ENCODE measurements around the gene ZC3H14.

ZC3H14 gene

GRCh38 chr14:88588081-88588480 lies 25.2 kb downstream of the ZC3H14 start:
- no peak overlapping the region for H3K27ac ChIP-seq (ENCODE audit: low read length)
- H3K9me3 ChIP-seq (ENCODE audit: control insufficient read depth in 2 of 2, low read length in 2 of 2): no peaks in the 10 kb centered on the region
- H3K4me1 ChIP-seq (ENCODE audit: control insufficient read depth, insufficient read depth, low read length): no peaks in the 10 kb centered on the region
- H3K36me3 ChIP-seq (ENCODE audit: control insufficient read depth in 2 of 2, insufficient read depth in 2 of 2, low read length in 2 of 2): peaks cover 12 to 17% of the 10 kb centered on the region in 2 donors
- no peak overlapping the region for H3K4me3 ChIP-seq (ENCODE audit: low read length in 2 of 2)
- no peak overlapping the region for H3K9ac ChIP-seq (ENCODE audit: low read length in 2 of 2)
- H3K27me3 ChIP-seq (ENCODE audit: control insufficient read depth in 1 of 2, insufficient read depth in 2 of 2, low read length in 2 of 2): no peaks in the 10 kb centered on the region

GRCh38 chr14:88590173-88590572 lies 27.3 kb downstream of the ZC3H14 start:
- H3K9ac ChIP-seq (ENCODE audit: low read length in 2 of 2): no peak overlapping the region
- H3K4me3 ChIP-seq (ENCODE audit: low read length in 2 of 2): no peak overlapping the region
- H3K27ac ChIP-seq (ENCODE audit: low read length): no peak overlapping the region
- no peaks in the 10 kb centered on the region for H3K4me1 ChIP-seq (ENCODE audit: control insufficient read depth, insufficient read depth, low read length)
- H3K27me3 ChIP-seq (ENCODE audit: control insufficient read depth in 1 of 2, insufficient read depth in 2 of 2, low read length in 2 of 2): no peaks in the 10 kb centered on the region
- H3K36me3 ChIP-seq (ENCODE audit: control insufficient read depth in 2 of 2, insufficient read depth in 2 of 2, low read length in 2 of 2): peaks cover 11 to 21% of the 10 kb centered on the region in 2 donors
- H3K9me3 ChIP-seq (ENCODE audit: control insufficient read depth in 2 of 2, low read length in 2 of 2): no peaks in the 10 kb centered on the region

GRCh38 chr14:88592031-88592430 lies 29.2 kb downstream of the ZC3H14 start:
- Histone ChIP-seq H3K27me3 (ENCODE audit: control insufficient read depth in 1 of 2, insufficient read depth in 2 of 2, low read length in 2 of 2) (no peaks in the 10 kb centered on the region), H3K4me3 (ENCODE audit: low read length in 2 of 2) (no peak overlapping the region), H3K9me3 (ENCODE audit: control insufficient read depth in 2 of 2, low read length in 2 of 2) (no peaks in the 10 kb centered on the region), H3K9ac (ENCODE audit: low read length in 2 of 2) (no peak overlapping the region), H3K4me1 (ENCODE audit: control insufficient read depth, insufficient read depth, low read length) (no peaks in the 10 kb centered on the region), H3K27ac (ENCODE audit: low read length) (no peak overlapping the region), H3K36me3 (ENCODE audit: control insufficient read depth in 2 of 2, insufficient read depth in 2 of 2, low read length in 2 of 2) (peaks cover 18 to 29% of the 10 kb centered on the region in 2 donors)

DNA sequence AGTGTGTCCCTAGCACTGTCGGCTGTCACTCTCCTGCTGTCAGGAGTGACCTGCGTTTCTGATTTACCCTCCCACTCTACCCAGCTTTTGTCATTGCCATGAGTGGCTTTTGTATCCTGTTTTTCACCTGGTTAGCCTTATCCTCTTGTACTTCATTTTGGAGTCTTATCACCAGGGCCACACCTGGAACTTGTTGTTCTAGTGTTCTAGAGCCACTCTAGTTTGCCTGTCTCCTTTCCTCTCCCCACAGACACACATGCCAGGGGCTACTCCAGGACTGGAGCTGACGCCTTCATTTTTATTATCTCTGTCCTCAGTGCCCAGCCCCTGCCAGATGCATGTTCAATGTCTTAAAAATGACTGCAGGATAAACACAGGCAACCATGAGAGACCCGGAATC lies 34.2 kb downstream of the ZC3H14 start:
- H3K4me1 ChIP-seq (ENCODE audit: control insufficient read depth, insufficient read depth, low read length): no peaks in the 10 kb centered on the region
- H3K27ac ChIP-seq (ENCODE audit: low read length): no peak overlapping the region
- H3K36me3 ChIP-seq (ENCODE audit: control insufficient read depth in 2 of 2, insufficient read depth in 2 of 2, low read length in 2 of 2): peaks cover 49 to 55% of the 10 kb centered on the region in 2 donors
- no peak overlapping the region for H3K4me3 ChIP-seq (ENCODE audit: low read length in 2 of 2)
- no peak overlapping the region for H3K9ac ChIP-seq (ENCODE audit: low read length in 2 of 2)
- no peaks in the 10 kb centered on the region for H3K27me3 ChIP-seq (ENCODE audit: control insufficient read depth in 1 of 2, insufficient read depth in 2 of 2, low read length in 2 of 2)
- H3K9me3 ChIP-seq (ENCODE audit: control insufficient read depth in 2 of 2, low read length in 2 of 2): no peaks in the 10 kb centered on the region

- Histone ChIP-seq H3K27ac (ENCODE audit: low read length) (no peak overlapping the region), H3K4me3 (ENCODE audit: low read length in 2 of 2) (no peak overlapping the region), H3K9me3 (ENCODE audit: control insufficient read depth in 2 of 2, low read length in 2 of 2) (no peaks in the 10 kb centered on the region), H3K9ac (ENCODE audit: low read length in 2 of 2) (no peak overlapping the region), H3K4me1 (ENCODE audit: control insufficient read depth, insufficient read depth, low read length) (no peaks in the 10 kb centered on the region), H3K27me3 (ENCODE audit: control insufficient read depth in 1 of 2, insufficient read depth in 2 of 2, low read length in 2 of 2) (no peaks in the 10 kb centered on the region), H3K36me3 (ENCODE audit: control insufficient read depth in 2 of 2, insufficient read depth in 2 of 2, low read length in 2 of 2) (peaks cover 53 to 60% of the 10 kb centered on the region in 2 donors)
Measured at GRCh38 chr14:88597601-88598000, 34.8 kb downstream of the ZC3H14 start.

GRCh38 chr14:88598097-88598675 lies 35.3 kb downstream of the ZC3H14 start:
- no peaks in the 10 kb centered on the region for H3K4me1 ChIP-seq (ENCODE audit: control insufficient read depth, insufficient read depth, low read length)
- no peak overlapping the region for H3K4me3 ChIP-seq (ENCODE audit: low read length in 2 of 2)
- H3K9me3 ChIP-seq (ENCODE audit: control insufficient read depth in 2 of 2, low read length in 2 of 2): no peaks in the 10 kb centered on the region
- peaks cover 58 to 64% of the 10 kb centered on the region in 2 donors for H3K36me3 ChIP-seq (ENCODE audit: control insufficient read depth in 2 of 2, insufficient read depth in 2 of 2, low read length in 2 of 2)
- no peak overlapping the region for H3K27ac ChIP-seq (ENCODE audit: low read length)
- no peaks in the 10 kb centered on the region for H3K27me3 ChIP-seq (ENCODE audit: control insufficient read depth in 1 of 2, insufficient read depth in 2 of 2, low read length in 2 of 2)
- no peak overlapping the region for H3K9ac ChIP-seq (ENCODE audit: low read length in 2 of 2)

DNA sequence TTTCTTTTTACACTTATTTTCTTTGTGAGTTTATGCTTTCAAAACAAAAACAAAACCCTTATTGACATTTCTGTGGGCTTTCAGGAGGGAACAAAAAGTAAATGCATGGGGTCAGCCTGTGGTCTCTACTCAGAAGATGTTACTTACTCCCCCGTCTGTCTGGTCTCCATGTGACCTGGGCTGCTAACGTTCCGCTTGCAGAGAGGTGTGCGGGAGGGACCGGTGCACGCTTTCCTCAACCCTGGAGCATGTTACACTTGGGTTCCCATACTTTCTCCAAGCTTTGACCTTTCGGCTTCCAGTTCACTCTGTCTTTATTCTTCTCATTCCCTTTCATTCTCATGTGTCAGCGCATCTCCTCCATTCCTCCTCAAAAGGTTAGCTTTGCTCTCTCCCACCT lies 36.5 kb downstream of the ZC3H14 start:
- Histone ChIP-seq H3K27ac (ENCODE audit: low read length) (no peak overlapping the region), H3K27me3 (ENCODE audit: control insufficient read depth in 1 of 2, insufficient read depth in 2 of 2, low read length in 2 of 2) (no peaks in the 10 kb centered on the region), H3K9me3 (ENCODE audit: control insufficient read depth in 2 of 2, low read length in 2 of 2) (no peaks in the 10 kb centered on the region), H3K4me3 (ENCODE audit: low read length in 2 of 2) (no peak overlapping the region), H3K4me1 (ENCODE audit: control insufficient read depth, insufficient read depth, low read length) (no peaks in the 10 kb centered on the region), H3K36me3 (ENCODE audit: control insufficient read depth in 2 of 2, insufficient read depth in 2 of 2, low read length in 2 of 2) (peaks cover 62 to 71% of the 10 kb centered on the region in 2 donors), H3K9ac (ENCODE audit: low read length in 2 of 2) (no peak overlapping the region)

DNA sequence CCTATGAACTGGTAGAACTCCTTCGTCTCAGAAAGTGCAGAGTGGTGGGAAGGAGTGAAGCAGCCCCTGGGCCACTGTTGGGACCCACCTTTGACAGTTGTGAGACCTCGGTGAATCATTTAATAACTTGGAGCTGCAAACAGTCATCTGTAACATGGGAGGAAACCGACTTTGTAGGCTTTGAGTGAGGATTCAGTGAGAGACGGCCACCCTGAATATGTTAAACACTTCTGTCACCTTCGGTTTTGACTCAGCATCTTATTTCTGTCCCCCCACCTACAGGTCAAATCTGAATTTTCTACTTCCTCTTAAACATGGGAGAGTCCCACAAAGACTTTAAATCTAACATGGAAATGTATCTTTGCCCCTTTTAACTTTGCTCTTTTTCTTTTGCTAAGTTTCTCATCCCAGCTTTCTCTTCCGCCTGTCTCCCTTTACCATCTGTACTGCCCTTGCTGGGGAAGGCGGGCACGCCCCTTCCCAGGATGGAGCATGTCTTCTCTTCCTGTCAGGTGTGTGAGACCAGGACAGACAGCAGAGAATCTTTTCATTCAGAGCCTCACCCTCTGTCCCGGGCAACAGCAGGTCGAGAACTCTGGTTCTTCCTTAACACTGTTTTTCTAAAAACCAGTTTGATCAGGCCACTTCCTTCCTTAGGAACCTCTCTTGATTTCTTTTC lies 37.1 kb downstream of the ZC3H14 start:
- no peak overlapping the region for H3K9ac ChIP-seq (ENCODE audit: low read length in 2 of 2)
- no peak overlapping the region for H3K4me3 ChIP-seq (ENCODE audit: low read length in 2 of 2)
- no peaks in the 10 kb centered on the region for H3K27me3 ChIP-seq (ENCODE audit: control insufficient read depth in 1 of 2, insufficient read depth in 2 of 2, low read length in 2 of 2)
- H3K4me1 ChIP-seq (ENCODE audit: control insufficient read depth, insufficient read depth, low read length): no peaks in the 10 kb centered on the region
- H3K9me3 ChIP-seq (ENCODE audit: control insufficient read depth in 2 of 2, low read length in 2 of 2): no peaks in the 10 kb centered on the region
- H3K36me3 ChIP-seq (ENCODE audit: control insufficient read depth in 2 of 2, insufficient read depth in 2 of 2, low read length in 2 of 2): peaks cover 62 to 77% of the 10 kb centered on the region in 2 donors
- no peak overlapping the region for H3K27ac ChIP-seq (ENCODE audit: low read length)

DNA sequence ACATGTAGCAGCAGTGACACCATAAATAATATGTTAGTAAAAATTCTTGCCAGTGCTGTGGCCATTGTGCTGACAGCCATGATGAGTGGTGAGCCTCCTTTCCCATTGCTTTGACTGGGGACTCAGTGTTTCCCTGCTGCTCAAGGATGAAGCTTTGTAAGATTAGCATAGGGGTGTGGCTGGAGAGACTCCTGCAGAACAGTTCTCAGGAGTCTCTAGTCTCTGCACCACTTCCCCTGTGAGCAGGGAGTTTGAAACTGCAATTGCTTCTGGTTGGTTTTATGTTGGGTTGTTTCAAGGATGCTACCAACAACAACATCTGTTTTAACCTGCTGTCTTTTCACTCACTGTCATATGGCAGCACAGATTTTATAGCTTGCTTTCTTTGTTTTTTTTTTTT lies 41.4 kb downstream of the ZC3H14 start:
- no peak overlapping the region for H3K4me3 ChIP-seq (ENCODE audit: low read length in 2 of 2)
- no peaks in the 10 kb centered on the region for H3K9me3 ChIP-seq (ENCODE audit: control insufficient read depth in 2 of 2, low read length in 2 of 2)
- H3K27ac ChIP-seq (ENCODE audit: low read length): no peak overlapping the region
- no peaks in the 10 kb centered on the region for H3K4me1 ChIP-seq (ENCODE audit: control insufficient read depth, insufficient read depth, low read length)
- no peaks in the 10 kb centered on the region for H3K27me3 ChIP-seq (ENCODE audit: control insufficient read depth in 1 of 2, insufficient read depth in 2 of 2, low read length in 2 of 2)
- H3K36me3 ChIP-seq (ENCODE audit: control insufficient read depth in 2 of 2, insufficient read depth in 2 of 2, low read length in 2 of 2): peaks cover 63 to 69% of the 10 kb centered on the region in 2 donors
- no peak overlapping the region for H3K9ac ChIP-seq (ENCODE audit: low read length in 2 of 2)

GRCh38 chr14:88605594-88605993 lies 42.8 kb downstream of the ZC3H14 start:
- H3K9ac ChIP-seq (ENCODE audit: low read length in 2 of 2): no peak overlapping the region
- no peaks in the 10 kb centered on the region for H3K27me3 ChIP-seq (ENCODE audit: control insufficient read depth in 1 of 2, insufficient read depth in 2 of 2, low read length in 2 of 2)
- no peaks in the 10 kb centered on the region for H3K4me1 ChIP-seq (ENCODE audit: control insufficient read depth, insufficient read depth, low read length)
- no peak overlapping the region for H3K27ac ChIP-seq (ENCODE audit: low read length)
- peaks cover 64 to 65% of the 10 kb centered on the region in 2 donors for H3K36me3 ChIP-seq (ENCODE audit: control insufficient read depth in 2 of 2, insufficient read depth in 2 of 2, low read length in 2 of 2)
- H3K4me3 ChIP-seq (ENCODE audit: low read length in 2 of 2): no peak overlapping the region
- no peaks in the 10 kb centered on the region for H3K9me3 ChIP-seq (ENCODE audit: control insufficient read depth in 2 of 2, low read length in 2 of 2)

GRCh38 chr14:88607829-88608228 lies 45.0 kb downstream of the ZC3H14 start:
- H3K4me1 ChIP-seq (ENCODE audit: control insufficient read depth, insufficient read depth, low read length): no peaks in the 10 kb centered on the region

More at GRCh38 chr14:88607829-88608228, 45.0 kb downstream of the ZC3H14 start:
- H3K27me3 ChIP-seq (ENCODE audit: control insufficient read depth in 1 of 2, insufficient read depth in 2 of 2, low read length in 2 of 2): no peaks in the 10 kb centered on the region
- H3K9ac ChIP-seq (ENCODE audit: low read length in 2 of 2): no peak overlapping the region
- H3K9me3 ChIP-seq (ENCODE audit: control insufficient read depth in 2 of 2, low read length in 2 of 2): no peaks in the 10 kb centered on the region
- H3K27ac ChIP-seq (ENCODE audit: low read length): no peak overlapping the region
- H3K4me3 ChIP-seq (ENCODE audit: low read length in 2 of 2): no peak overlapping the region
- peaks cover 58 to 65% of the 10 kb centered on the region in 2 donors for H3K36me3 ChIP-seq (ENCODE audit: control insufficient read depth in 2 of 2, insufficient read depth in 2 of 2, low read length in 2 of 2)
